GM19455 (cell line): Measurements from ENCODE around the gene MAML3.
"Not testable (repeated sequence)": the region's sequence is repeated elsewhere in the genome, so short reads cannot be mapped to it uniquely, and the experiment has no call there.

Experiments
- ATAC-seq: cut with Tn5 transposase; IDR thresholded peaks from one replicate; pipeline ENCODE4 v1.9.1; 2021; ENCODE audit not compliant: unreplicated experiment

MAML3 gene

DNA sequence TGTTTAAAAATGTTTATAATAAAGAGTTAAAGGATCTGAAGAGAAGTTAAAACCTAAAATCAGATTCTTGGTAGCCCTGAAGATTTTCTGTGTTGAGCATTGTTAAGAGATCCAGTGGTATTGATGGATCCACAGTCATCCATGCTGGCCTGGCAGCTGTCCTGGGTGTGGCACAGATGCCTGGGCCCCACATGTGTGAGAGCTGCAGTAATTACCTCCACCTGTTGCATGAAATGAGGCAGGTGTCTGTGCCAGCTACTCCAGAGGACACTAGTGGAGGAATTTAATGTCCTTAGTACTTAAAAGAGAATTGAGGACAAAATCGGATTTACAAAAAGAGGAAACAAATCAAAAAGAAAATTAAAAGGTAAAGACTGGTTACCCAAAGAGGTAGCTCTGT, 444.3 kb downstream of the MAML3 start:
- ATAC-seq, result no peak

GRCh38 chr4:139704915-139705485, 449.0 kb downstream of the MAML3 start:
- ATAC-seq, result no peak

- ATAC-seq, result no peak
Measured at GRCh38 chr4:139700568-139700967, 453.4 kb downstream of the MAML3 start.

DNA sequence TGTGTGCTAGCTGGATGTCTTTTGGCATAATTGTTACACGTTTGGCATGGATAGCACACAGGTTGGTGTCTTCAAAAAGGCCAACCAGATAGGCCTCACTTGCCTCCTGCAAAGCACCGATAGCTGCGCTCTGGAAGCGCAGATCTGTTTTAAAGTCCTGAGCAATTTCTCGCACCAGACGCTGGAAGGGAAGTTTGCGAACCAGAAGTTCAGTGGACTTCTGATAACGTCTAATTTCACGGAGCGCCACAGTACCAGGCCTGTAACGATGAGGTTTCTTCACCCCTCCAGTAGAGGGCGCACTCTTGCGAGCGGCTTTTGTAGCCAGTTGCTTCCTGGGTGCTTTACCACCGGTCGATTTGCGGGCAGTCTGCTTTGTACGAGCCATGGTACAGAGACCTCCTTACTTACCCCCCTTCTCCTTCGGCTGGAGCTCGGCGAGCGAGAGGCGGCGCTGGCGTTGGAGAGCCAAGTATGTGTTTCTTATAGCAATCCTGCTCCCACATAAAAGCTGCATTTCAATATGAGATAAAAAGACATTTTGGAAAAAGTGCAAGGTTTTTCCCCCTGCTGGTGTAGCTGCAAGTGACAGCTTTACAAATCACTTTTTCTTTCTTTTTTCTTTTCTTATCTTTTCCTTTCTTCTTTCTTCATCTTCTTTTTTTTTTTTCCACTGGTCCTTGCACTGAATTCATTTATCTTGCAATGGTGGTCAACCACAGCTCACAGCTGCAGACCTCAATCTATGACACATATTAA, 455.6 kb downstream of the MAML3 start:
- ATAC-seq, result not testable (repeated sequence)

- ATAC-seq, result no peak
Measured at GRCh38 chr4:139696491-139696890, 457.5 kb downstream of the MAML3 start.

GRCh38 chr4:139694522-139695107, 459.4 kb downstream of the MAML3 start:
- no peak for ATAC-seq

GRCh38 chr4:139692309-139693012, 461.5 kb downstream of the MAML3 start:
- no peak for ATAC-seq

DNA sequence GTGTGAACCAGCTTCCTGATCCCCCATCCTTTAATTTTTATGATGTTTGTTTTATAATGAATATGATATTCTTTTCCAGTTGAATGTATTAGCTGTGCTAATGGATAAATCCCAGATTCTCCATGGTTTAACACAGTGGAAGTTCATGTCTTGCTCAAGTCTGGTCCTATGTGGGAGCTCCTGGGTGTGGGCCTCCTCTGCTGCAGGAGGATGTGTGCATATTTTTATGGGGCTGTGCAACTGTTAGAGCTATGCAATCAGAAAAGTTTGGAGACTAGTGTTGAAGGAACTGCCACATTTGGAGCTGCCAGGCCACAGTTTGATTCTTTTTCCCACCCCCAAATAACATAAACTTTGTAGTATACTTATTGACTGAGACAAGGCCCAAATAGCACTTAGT, 463.6 kb downstream of the MAML3 start:
- no peak for ATAC-seq

- no peak for ATAC-seq
Measured at GRCh38 chr4:139689093-139689722, 464.8 kb downstream of the MAML3 start.

GRCh38 chr4:139686988-139687387, 467.0 kb downstream of the MAML3 start:
- ATAC-seq, result no peak

DNA sequence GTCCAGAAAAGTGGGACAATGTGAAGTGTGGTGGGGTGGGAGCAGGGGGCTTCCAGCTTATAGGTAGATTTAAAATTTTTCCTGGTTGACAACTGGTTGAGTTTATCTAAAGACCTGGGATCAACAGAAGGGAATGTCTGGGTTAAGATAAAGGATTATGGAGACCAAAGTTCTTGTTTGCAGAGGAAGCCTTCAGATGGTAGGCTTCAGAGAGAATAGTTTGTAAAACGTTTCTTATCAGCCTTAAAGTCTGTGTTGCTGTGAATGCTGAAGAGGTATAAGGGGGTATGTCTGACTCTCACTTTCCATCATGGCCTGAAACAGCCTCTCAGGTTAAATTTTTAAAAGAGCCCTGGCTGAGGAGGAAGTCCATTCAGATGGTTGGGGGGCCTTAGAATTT, 467.9 kb downstream of the MAML3 start:
- ATAC-seq, result no peak

- no peak for ATAC-seq
Measured at GRCh38 chr4:139685180-139685579, 468.8 kb downstream of the MAML3 start.

DNA sequence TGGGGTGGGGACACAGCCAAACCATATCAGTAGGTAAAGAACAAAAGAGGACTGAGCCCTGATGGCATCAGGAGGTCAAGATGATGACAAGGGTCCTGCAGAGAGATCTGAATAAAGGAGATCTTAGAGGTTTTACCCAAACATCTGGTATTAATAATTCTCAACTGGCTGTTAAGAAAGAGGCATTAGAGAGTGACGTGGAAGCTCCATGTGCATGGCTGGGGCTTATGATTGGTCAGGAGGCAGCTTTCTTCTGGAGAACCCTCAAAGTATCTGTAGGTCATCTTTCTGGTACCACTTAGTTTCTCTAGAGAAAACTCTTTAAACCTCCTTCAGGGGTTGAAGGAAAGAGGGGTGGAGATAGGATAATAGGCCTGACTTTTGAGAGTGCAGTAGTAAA, 469.6 kb downstream of the MAML3 start:
- no peak for ATAC-seq

- no peak for ATAC-seq
Measured at GRCh38 chr4:139682741-139683151, 471.2 kb downstream of the MAML3 start.

DNA sequence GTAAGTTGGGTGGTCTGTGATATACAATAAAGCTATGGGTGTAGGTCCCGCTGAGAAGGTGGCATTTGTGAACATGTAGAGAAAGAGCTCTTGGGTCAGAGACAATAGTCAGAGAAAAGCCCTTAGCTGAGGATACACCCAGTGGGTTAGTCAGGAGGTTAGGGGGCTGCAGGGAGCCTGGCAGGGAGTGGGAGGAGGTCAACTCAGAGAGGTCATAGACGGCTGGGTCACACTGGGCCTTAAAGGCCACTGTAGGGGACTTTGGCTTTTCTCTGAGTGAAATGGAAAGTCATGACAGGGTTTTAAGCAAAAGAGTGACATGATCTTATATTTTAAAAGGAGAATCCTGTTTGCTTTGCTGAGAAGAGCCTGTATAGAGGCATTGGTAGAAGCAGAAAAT, 471.7 kb downstream of the MAML3 start:
- ATAC-seq, result no peak

DNA sequence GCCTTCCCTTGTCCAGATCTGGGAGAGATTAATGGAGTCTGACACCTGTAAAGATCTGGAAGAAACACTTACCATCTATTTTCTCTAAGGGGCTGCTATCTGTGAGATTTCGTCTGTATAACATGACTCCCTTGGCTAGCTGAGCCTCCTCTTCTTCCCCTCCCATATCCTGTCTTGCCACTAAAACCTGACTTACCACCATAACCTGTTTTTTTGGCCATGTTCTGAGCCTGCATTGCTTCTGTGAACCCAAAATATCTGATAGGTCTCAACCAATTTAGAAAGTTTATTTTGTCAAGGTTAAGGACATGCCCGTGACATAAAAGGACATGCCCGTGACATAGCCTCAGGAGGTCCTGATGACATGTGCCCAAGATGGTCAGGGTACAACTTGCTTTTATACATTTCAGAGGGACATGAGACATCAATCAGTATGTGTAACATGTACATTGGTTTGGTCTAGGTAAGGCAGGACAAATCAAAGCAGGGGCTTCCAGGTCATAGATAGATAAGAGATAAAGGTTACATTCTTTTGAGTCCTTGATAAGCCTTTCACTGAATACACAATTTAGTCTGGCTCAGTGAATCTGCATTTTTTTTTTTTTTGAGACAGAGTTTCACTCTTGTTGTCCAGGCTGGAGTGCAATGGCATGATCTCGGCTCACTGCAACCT, 476.9 kb downstream of the MAML3 start:
- ATAC-seq, result no peak

- ATAC-seq, result no peak
Measured at GRCh38 chr4:139676365-139676764, 477.6 kb downstream of the MAML3 start.

- no peak for ATAC-seq
Measured at GRCh38 chr4:139675651-139676050, 478.3 kb downstream of the MAML3 start.

GRCh38 chr4:139674875-139675550, 479.0 kb downstream of the MAML3 start:
- ATAC-seq, result no peak

GRCh38 chr4:139672732-139673131, 481.3 kb downstream of the MAML3 start:
- ATAC-seq, result no peak
